Activated naive CD4-positive, alpha-beta T cell (primary cell): Measurements from ENCODE around the gene ETDC.

Experiments used
- DNase-seq, 4 experiments: peaks; one replicate each; lab custom pipeline; 2025; lab: John Stamatoyannopoulos, UW

ETDC gene

DNA sequence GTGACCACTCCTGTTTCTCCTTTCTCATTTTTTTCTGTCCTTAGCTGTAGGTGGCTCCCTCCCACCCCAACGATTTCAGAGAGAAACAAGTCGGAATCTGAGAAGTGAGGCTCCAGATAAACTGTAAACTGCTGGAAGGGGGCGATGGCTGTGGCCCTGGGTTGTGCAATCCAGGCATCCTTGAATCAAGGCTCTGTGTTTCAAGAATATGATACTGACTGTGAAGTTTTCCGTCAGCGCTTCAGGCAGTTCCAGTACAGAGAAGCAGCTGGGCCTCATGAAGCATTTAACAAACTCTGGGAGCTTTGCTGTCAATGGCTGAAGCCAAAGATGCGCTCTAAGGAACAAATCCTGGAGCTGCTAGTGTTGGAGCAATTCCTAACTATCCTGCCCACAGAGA, 37.7 kb downstream of the ETDC start:
- no peak for DNase-seq

DNA sequence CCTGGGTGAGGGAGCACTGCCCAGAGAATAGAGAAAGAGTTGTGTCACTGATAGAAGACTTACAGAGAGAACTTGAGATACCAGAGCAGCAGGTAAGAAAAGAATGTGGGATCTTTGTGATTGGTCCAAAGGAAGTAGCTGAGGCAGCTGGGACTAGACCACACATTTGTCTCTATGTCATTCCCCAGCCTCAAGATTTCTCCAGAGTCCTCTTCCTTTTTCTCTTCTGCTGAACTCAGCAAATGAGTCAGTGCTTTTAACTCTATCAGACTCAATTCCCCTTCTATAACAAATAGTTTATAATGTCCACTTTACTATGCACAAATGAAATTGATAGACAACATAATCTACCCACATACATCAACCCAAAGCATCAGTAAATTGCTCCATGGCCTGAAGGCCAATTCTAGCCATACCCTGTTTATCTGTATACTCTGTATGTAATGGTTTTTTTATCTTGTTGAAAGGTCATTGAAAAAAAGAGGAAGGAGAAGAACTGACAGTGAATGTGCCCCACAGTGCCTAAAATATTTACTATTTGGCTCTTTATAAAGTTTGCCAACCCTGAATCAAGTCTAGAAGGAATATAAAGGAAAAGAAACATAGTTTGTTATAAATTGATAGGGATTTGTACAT, 38.2 kb downstream of the ETDC start:
- DNase-seq: no peak

DNA sequence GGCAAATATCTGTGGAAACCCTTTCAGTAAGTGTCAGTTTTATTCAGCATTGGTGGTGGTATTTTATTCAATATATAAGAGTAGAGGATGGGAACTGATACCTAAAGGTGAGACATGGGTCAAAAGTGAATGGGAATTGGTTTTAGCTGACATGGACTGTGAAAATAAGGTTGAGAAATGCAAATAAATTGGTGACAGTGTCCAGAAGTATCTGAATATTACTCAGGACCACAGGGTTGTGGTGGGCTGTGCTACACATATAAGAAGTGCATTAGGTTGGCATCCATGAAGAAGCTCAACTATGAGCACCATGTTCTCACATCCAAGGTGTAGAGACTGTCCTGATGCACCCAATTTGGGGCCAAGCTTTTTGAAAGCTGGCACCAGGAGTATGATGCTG, 45.0 kb downstream of the ETDC start:
- no peak for DNase-seq
